Embryonic facial prominence (tissue), 1 donor: ENCODE data around the gene SPSB4.
"Not testable (repeated sequence)": the region's sequence is repeated elsewhere in the genome, so short reads cannot be mapped to it uniquely, and the experiment has no call there.

Source experiments
- DNase-seq: peaks from one replicate; pipeline ENCODE4 v3.0.0-alpha.2; 2016; ENCODE audit errors: extremely low spot score

SPSB4 gene

DNA sequence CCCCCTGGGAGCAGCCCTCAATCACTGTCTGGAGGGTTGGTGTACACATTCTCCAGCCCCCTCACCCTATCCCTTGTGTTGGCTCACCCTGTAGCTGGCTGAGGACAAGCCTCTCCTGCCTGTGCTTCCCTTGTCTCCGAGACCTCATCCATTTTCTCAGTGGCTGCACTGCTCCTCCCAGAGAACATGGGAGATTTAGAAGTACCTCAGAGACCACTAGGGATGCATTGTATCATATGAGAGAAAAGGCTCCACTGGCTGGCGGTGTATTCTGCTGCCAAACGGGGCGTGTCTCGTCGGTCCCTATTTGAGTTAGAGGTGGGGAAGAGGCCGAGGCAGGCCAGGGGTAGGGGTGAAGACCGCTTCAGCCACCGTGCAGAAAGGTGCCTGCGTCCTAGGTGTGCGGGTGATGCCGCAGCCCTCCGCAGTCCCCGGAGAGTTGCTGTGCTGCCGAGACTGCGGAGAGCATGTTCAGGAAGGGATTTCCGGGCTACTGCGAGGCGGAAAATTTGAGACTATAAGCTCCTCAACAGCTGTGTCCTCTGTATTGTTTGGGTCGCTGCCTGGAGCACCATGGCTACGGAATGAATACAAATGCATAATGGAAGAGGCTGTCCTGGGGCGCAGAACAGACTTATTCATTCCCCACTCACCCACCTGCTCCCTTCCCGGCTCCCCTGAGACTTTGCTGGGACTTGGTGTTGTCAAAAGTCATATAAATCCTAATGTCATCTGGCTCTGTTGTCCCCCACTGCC lies 43.8 kb downstream of the SPSB4 start:
- DNase-seq = peak; percentile 82

DNA sequence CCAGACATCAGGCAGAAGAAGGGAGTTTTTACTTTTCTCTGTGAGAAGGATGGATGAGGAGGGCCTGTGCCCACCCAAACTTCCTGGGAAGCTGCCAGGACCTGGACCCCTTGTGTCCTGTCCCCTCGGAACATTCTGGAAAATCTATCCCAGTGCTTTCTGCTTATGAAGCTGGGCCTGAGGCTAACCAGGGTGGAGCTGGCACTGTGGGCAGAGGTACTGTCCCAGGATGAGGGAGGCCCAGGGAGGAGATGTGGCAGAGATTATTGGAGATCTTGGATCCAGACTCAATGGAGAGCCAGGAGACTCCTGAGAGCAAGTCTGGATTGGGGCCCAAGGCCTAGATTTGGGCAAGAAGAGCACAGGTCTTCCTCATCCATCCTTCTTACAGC lies 44.4 kb downstream of the SPSB4 start:
- no peak for DNase-seq

DNA sequence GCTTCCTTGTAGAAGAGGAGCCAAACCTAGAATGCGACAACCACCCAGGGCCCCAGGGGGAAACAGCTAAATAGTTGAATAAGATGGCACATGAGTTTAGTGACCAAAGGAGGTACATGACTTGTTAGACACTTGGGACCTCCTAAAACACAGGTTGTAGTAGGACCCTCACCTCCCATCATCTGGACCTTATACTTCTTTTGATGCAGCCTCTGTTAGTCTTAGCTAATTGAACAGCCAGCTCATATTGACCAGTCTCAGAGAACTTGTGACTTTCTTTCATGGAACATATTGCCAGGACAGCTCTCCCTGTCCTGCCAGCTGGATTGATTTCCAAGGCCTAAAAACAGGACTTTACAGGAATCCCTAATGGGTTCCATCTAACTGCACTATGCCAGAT lies 45.0 kb downstream of the SPSB4 start:
- DNase-seq = no peak

DNA sequence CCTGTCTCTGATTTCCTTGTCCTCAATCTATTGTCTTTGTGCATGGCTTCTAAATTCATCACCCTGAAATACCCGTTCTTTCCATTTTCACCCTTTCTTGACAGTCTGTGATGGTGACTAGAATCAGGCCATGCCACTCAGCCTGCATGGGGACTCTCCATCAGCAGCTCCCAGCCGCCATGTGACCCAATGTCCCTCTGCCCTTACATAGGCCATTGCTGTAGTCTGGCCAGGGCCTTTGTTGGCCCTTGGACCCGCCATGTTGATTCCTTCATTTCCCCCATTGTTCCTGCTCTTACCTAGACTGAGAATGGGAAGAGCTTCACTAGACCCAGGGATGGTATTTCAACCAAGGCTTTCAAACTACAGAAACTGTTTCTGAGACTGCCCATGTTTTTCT lies 45.8 kb downstream of the SPSB4 start:
- no peak for DNase-seq

DNA sequence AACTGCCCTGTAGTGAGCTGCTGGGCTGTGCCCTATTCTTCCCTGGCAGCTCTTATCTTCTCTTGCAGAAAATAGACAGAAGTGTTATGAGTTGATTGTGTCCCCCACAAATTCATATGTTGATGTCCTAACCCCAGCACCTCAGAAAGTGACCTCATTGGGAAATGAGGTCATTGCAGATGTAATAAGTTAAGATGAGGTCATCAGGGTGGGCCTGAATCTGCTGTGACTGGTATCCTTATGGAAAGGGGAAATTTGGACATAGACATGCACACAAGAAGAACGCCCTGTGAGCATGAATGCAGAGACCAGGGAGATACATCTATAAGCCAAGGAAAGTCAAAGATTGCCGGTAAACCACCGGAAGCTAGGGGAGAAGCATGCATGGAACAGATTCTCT lies 49.0 kb downstream of the SPSB4 start:
- no peak for DNase-seq

GRCh38 chr3:141100531-141101320 lies 49.6 kb downstream of the SPSB4 start:
- no peak for DNase-seq

GRCh38 chr3:141102372-141102771 lies 51.2 kb downstream of the SPSB4 start:
- DNase-seq = no peak

- DNase-seq = no peak
Observed at GRCh38 chr3:141103067-141103466, 51.9 kb downstream of the SPSB4 start.

DNA sequence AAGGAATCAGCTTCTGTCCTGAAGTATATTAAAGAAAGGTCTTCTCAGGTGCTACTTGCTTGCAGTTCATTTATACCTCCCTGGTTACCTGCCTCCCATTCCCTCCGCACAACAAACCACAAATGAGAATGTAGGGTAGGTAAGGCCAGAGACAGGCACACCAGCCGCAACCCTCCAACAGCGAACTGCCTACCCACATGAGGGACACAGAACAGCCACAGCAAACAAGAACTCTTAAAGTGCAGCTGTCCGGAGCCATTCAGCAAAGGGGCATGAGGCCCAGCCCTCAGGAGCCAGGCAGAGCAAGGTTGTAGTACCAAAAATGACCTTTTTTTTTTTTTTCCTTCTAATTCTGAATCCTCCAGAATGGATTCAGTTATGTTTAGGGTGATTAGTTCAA lies 52.4 kb downstream of the SPSB4 start:
- no peak for DNase-seq

- DNase-seq = no peak
Observed at GRCh38 chr3:141104151-141104821, 53.1 kb downstream of the SPSB4 start.

GRCh38 chr3:141105828-141106628 lies 54.9 kb downstream of the SPSB4 start:
- peak; percentile 67 for DNase-seq

DNA sequence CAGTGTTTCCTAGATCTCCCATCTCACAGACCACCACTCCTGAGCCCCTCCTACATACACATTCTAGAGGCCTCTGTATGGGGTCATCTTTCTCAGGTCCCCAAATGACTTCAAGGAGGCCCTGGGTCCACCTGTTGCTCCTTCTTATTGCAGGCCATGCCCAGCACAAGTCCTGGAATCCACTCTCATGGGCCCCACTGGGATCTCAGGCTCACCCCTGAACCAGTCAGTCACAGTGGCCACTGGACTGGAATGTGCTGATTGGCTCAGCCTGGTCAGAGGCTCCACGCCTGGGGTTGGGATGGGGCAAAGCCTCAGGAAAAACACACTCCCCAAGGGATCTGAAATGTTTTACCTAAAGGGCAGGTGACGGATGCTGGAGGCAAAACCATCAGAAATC lies 55.7 kb downstream of the SPSB4 start:
- DNase-seq = no peak

DNA sequence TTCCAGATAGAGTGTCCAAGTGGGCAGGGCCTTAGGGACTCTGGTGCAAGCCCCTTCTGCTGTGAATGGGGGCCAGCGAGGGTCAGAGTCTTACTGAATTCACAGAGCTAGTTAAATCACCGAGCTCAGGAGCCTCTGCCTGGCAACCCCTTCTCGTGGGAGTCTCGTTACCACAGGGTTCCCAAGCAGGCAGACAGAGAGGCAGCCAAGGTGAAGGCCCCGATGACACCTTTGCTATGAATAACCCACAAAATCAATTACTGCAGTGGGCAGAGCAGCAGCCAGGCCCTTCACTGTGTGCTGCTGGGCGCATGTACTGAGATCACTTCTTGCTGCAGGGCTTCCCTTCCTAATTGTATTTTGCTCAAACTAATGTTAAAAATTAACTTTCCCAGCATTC lies 56.9 kb downstream of the SPSB4 start:
- no peak for DNase-seq

GRCh38 chr3:141109751-141110150 lies 58.6 kb downstream of the SPSB4 start:
- no peak for DNase-seq

- no peak for DNase-seq
Observed at GRCh38 chr3:141110322-141110721, 59.2 kb downstream of the SPSB4 start.

GRCh38 chr3:141111364-141112155 lies 60.4 kb downstream of the SPSB4 start:
- no peak for DNase-seq

- no peak for DNase-seq
Observed at GRCh38 chr3:141112686-141113297, 61.6 kb downstream of the SPSB4 start.

DNA sequence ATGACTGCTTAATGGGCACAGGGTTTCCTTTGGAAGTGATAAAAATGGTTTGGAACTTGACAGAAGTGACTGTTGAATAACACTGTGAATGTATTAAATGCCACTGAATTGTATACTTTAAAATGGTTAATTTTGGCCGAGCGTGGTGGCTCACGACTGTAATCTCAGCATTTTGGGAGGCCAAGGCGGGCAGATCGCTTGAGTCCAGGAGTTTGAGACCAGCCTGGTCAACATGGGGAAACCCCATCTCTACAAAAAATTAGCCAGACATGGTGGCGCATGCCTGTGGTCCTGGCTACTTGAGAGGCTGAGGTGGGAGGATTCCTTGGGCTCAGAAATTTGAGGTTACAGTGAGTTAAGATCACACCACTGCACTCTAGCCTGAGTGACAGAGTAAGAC lies 62.5 kb downstream of the SPSB4 start:
- DNase-seq = not testable (repeated sequence)

- DNase-seq = no peak
Observed at GRCh38 chr3:141114179-141114745, 63.1 kb downstream of the SPSB4 start.

DNA sequence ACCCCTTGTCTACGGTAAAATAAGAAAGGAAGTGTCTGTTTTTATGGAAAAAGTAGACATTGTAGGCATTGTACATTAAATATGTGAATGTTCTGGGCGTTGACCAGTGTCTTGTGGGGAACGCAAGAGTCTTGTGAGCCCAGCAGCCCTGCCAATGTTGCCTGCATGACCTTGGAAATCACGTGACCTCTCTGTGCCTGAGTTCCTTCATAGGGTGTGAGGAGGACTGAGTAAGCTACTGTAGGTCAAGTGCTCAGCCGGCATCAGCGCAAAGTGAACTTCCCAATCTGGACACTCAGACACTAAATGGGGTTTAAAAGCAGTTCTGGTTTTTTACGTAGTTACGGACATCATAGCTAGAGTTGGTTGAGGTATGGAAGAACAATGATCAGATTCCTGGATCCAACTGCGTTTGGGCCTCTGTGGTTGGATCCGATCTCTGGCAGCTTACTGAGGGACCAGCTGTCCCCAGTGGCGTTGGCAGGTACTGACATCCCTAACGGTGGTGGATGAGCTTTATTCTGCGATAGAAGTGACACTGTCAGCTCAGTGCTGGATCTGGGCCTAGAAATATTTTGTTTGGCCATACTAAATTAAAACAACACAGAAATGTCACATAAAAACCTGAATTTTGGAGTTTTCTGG lies 63.8 kb downstream of the SPSB4 start:
- no peak for DNase-seq
